ENCODE data around the gene ADGRG3. TPM values are rescaled to one million over a fixed set of nuclear protein-coding genes. Genes with fewer than 3 reads are reported as not detected.
A peak's percentile ranks its signal among the peaks of the same experiment; 100 is the strongest.

ADGRG3 gene
- total and polyA plus RNA-seq, 2 of the 13 experiments (the other 11 are each of a cell fraction or from before 2014, with no cell fraction given): 2.7 to 11.8 TPM

- TF ChIP-seq E2F1 (CRISPR knock-in tag; IDR thresholded peaks at IDR 0.05): no peak
- TF ChIP-seq ZNF225 (CRISPR knock-in tag; IDR thresholded peaks at IDR 0.05): no peak
- peak; percentile 9; the same call in 1 of the 2 replicates for TF ChIP-seq ZNF124 (CRISPR knock-in tag; IDR thresholded peaks at IDR 0.05)
- TF ChIP-seq KDM2A (CRISPR knock-in tag; IDR thresholded peaks at IDR 0.05; ENCODE audit: borderline replicate concordance, low read depth): peak; percentile 60
- TF ChIP-seq ZSCAN9 (CRISPR knock-in tag; IDR thresholded peaks at IDR 0.05; ENCODE audit: borderline replicate concordance): 0 out of 2 replicates have a peak, but pooled peaks have one; percentile 28
- peak; percentile 41; the same call in 1 of the 2 replicates for TF ChIP-seq RARA (CRISPR knock-in tag; IDR thresholded peaks at IDR 0.05)
- no peak for TF ChIP-seq FOXP1 (IDR thresholded peaks at IDR 0.05)
- peak; percentile 34; the same call in 1 of the 2 replicates for TF ChIP-seq FOXP1 (CRISPR knock-in tag; IDR thresholded peaks at IDR 0.05)
- TF ChIP-seq ZNF350 (CRISPR knock-in tag; IDR thresholded peaks at IDR 0.05; ENCODE audit: borderline replicate concordance, low read depth): no peak
- TF ChIP-seq CCAR2 (optimal IDR thresholded peaks at IDR 0.05; ENCODE audit: low read depth, low read length): no peak
- TF ChIP-seq GATAD2A (CRISPR knock-in tag; IDR thresholded peaks at IDR 0.05): peak; percentile 80
- no peak for TF ChIP-seq ZNF841 (CRISPR knock-in tag; IDR thresholded peaks at IDR 0.05; ENCODE audit: borderline replicate concordance)
These were observed 43.9 kb upstream of the ADGRG3 start (continued) for GRCh38 chr16:57624044-57624688.

- DNase-seq (ENCODE audit: low spot score) (no peak), FAIRE-seq (no peak), ATAC-seq (no peak)
- no TSS peak for BruUV-seq (replicated peaks)
- H3K4me2 ChIP-seq (ENCODE audit: low read depth, low read length): peak overlapping the region; percentile 65
- no peaks in the 10 kb centered on the region for H3K36me3 ChIP-seq (replicated peaks in 1 of 2; ENCODE audit: control insufficient read depth in 1 of 2, insufficient read depth in 2 of 2, low read length in 2 of 2)
- ChIA-PET POLR2A (interaction anchor here (2.0 to 8.7 kb wide), 3 partner anchors 10 to 79 kb away, joined by 6 to 127 read pairs (median 91); no protein-coding TSS in a partner anchor), CTCF (ENCODE audit: low intra/inter-chr PET ratio, low total read pairs) (interaction anchor here (2.8 kb wide), 1 partner anchor 24 kb away, joined by 15 read pairs; no protein-coding TSS in a partner anchor)
- TF ChIP-seq TERF1 (CRISPR knock-in tag; IDR thresholded peaks at IDR 0.05) (no peak), ZFP91 (CRISPR knock-in tag; IDR thresholded peaks at IDR 0.05; ENCODE audit: borderline replicate concordance) (peak; percentile 39; the same call in 1 of the 2 replicates), MNT (IDR thresholded peaks at IDR 0.05) (no peak), ELF3 (CRISPR knock-in tag; IDR thresholded peaks at IDR 0.05) (no peak), TBX2 (CRISPR knock-in tag; IDR thresholded peaks at IDR 0.05; ENCODE audit: borderline replicate concordance) (0 out of 2 replicates have a peak, but pooled peaks have one; percentile 9), BORCS8-MEF2B (CRISPR knock-in tag; IDR thresholded peaks at IDR 0.05) (0 out of 2 replicates have a peak, but pooled peaks have one; percentile 18)
- H3K9ac ChIP-seq (ENCODE audit: insufficient read depth, low read depth, low read length): peak overlapping the region; percentile 14
- H2AFZ ChIP-seq (ENCODE audit: low read length): no peak overlapping the region
- H3K27ac ChIP-seq (ENCODE audit: extremely low read length, insufficient read depth, low read length): no peak overlapping the region
- no peaks in the 10 kb centered on the region for H4K20me1 ChIP-seq (ENCODE audit: insufficient read depth, low read length)
- intact Hi-C loops (cut with micrococcal nuclease; ENCODE audit: unreplicated experiment) (loop anchor here (1.0 kb wide), 1 partner anchor 34 kb away; no protein-coding TSS in a partner anchor), in situ Hi-C loops (cut with HindIII; ENCODE audit: extremely low pct_ligation_motif_present, low pct_unique_long_range_greater_than_20kb) (no loop called here)
- no peaks in the 10 kb centered on the region for H3K79me2 ChIP-seq (ENCODE audit: insufficient read depth, low read length)
- 79% methylated on average over 17 of the region's 17 CpGs for WGBS (ENCODE audit: low lambda C conversion rate)
- H3K27me3 ChIP-seq (ENCODE audit: control insufficient read depth in 1 of 2, insufficient read depth in 2 of 2, low read length in 2 of 2): no peaks in the 10 kb centered on the region
- no peak overlapping the region for H3K4me3 ChIP-seq (replicated peaks in 1 of 3; ENCODE audit: insufficient read depth in 1 of 3, low read depth in 2 of 3, low read length in 3 of 3)
- H3K9me3 ChIP-seq (ENCODE audit: low read length): no peaks in the 10 kb centered on the region
- peaks cover 62% of the 10 kb centered on the region for H3K4me1 ChIP-seq (ENCODE audit: insufficient read depth, low read length)
These were observed 43.2 kb upstream of the ADGRG3 start for GRCh38 chr16:57624806-57625500.

Data from HepG2 (cell line).